ENCODE measurements around the gene BCL6B.

DNA sequence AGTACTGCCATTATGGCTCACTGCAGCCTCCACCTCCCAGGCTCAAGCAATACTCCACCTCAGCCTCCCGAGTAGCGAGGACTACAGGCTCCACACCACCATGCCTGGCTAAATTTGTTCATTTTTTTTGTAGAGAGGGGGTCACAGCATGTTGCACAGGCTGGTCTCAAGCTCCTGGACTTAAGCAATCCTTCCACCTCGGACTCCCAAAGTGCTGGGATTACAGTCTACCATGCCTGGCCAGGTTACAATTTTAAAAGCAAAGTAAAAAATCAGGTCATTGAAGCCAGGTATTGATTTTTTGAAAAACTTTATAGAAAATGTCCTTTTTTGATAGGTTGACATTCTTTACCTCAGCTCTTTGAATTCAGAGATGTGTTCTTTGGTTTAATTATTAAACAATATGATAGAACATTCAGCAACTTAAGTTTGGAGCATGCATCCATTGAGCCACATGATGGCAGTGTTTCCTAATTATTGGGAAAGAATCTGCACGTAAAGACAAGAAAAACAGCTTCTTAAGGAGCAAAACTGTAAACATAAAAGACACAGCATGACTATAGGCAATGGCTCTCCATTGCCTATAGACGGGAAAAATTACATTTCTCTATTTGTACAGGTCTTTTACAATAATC, 22.8 kb downstream of the BCL6B start:
- TF ChIP-seq, protein P1, sequence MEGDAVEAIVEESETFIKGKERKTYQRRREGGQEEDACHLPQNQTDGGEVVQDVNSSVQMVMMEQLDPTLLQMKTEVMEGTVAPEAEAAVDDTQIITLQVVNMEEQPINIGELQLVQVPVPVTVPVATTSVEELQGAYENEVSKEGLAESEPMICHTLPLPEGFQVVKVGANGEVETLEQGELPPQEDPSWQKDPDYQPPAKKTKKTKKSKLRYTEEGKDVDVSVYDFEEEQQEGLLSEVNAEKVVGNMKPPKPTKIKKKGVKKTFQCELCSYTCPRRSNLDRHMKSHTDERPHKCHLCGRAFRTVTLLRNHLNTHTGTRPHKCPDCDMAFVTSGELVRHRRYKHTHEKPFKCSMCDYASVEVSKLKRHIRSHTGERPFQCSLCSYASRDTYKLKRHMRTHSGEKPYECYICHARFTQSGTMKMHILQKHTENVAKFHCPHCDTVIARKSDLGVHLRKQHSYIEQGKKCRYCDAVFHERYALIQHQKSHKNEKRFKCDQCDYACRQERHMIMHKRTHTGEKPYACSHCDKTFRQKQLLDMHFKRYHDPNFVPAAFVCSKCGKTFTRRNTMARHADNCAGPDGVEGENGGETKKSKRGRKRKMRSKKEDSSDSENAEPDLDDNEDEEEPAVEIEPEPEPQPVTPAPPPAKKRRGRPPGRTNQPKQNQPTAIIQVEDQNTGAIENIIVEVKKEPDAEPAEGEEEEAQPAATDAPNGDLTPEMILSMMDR (IDR thresholded peaks at IDR 0.05) = peak; percentile 79
- TF ChIP-seq ZFX (IDR thresholded peaks at IDR 0.05; ENCODE audit: borderline replicate concordance) = no peak

Measured in 22Rv1 (cell line).